GM12892 (cell line): Measurements from ENCODE around the gene GSTCD.

Experiments used
- POLR2A ChIP-seq: IDR thresholded peaks from 2 replicates; pipeline ENCODE4 v1.6.1; 2011; ENCODE audit warnings: low read depth, low read length, control low read depth
- POLR2AphosphoS5 ChIP-seq: IDR thresholded peaks from 2 replicates; pipeline ENCODE4 v1.6.1; 2011; ENCODE audit warnings: low read depth, low read length, control low read depth

DNA sequence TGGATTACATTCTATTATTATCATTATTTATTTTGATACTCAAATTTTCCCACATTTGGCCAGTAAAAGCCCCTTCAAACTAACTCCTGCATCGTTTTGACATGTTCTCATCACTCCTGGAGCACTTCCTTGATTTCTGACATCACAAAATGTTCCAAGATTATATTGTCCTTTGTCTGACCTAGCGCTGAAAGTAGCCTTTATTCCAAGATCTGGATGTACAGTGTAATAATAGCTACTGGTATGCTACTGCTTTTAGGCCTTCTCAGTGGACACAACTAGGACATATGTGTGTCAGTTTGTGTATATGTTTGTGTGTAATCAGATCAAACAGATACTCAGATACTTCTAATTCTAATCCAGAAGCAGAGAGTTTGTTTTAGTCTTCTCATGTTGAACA lies 76.2 kb downstream of the GSTCD start:
- TF ChIP-seq POLR2A (no peak), POLR2AphosphoS5 (no peak)
